HEK293 (cell line): ENCODE results near the gene PLEKHG7.

ENCODE experiments used
- CTCF ChIA-PET: fragments of 350-600 bp; formaldehyde crosslinking; extraction: SDS; loops from one replicate; lab custom pipeline; 2021; ENCODE audit warnings: antibody characterized with exemption; lab: Yijun Ruan, JAX
- POLR2A ChIA-PET: fragments of 300-600 bp; formaldehyde crosslinking; extraction: SDS; loops from one replicate; lab custom pipeline; 2020; ENCODE audit warnings: antibody characterized with exemption, inconsistent platforms; lab: Yijun Ruan, JAX
- H3K27ac ChIP-seq: fragments of 200-500 bp; sonication (Bioruptor generic); 2 replicates; pipeline ENCODE4 v1.5.1; 2014; ENCODE audit warnings: low read depth, low read length, control low read depth, inconsistent platforms; ENCODE audit errors: extremely low read depth
- H3K36me3 ChIP-seq, 2 experiments: fragments of 200-500 bp in 1 of 2; sonication (Bioruptor generic) in 1 of 2; 1 replicate in 1 of 2; 2 replicates in 1 of 2; pipeline ENCODE4 v1.5.1; 2014 to 2017; ENCODE audit warnings: inconsistent platforms in 2 of 2, low read length in 2 of 2; ENCODE audit not compliant: control insufficient read depth in 2 of 2, insufficient read depth in 1 of 2
- H3K4me1 ChIP-seq: fragments of 200-500 bp; sonication (Bioruptor generic); 2 replicates; pipeline ENCODE4 v1.5.1; 2014; ENCODE audit warnings: mild to moderate bottlenecking, low read length, inconsistent platforms; ENCODE audit not compliant: control insufficient read depth, insufficient read depth
- H3K4me3 ChIP-seq: 2 replicates; pipeline ENCODE4 v1.5.1; 2011; ENCODE audit warnings: low read depth, mild to moderate bottlenecking, control low read depth, low read length, moderate library complexity
- H3K9me3 ChIP-seq: fragments of 200-500 bp; sonication (Bioruptor generic); 2 replicates; pipeline ENCODE4 v1.5.1; 2014; ENCODE audit warnings: low read depth, low read length, inconsistent platforms; ENCODE audit not compliant: control insufficient read depth, insufficient read depth
- AEBP2 ChIP-seq: fragments of 450-650 bp; formaldehyde crosslinking; IDR thresholded peaks from 2 replicates; pipeline ENCODE4 v1.5.1; 2016; ENCODE audit warnings: missing biosample characterization, missing genetic modification characterization, borderline replicate concordance
- HOXD13 ChIP-seq: sonication (generic); formaldehyde crosslinking; IDR thresholded peaks from 2 replicates; pipeline ENCODE4 v1.8.0; 2022; ENCODE audit warnings: missing genetic modification reagents, borderline replicate concordance
- KLF16 ChIP-seq: fragments of 450-650 bp; formaldehyde crosslinking; IDR thresholded peaks from 2 replicates; pipeline ENCODE4 v1.5.1; 2017; ENCODE audit warnings: missing biosample characterization, missing genetic modification characterization
- KLF7 ChIP-seq: fragments of 450-650 bp; formaldehyde crosslinking; IDR thresholded peaks from 2 replicates; pipeline ENCODE4 v1.5.1; 2016; ENCODE audit warnings: missing biosample characterization, missing genetic modification characterization, borderline replicate concordance
- OSR2 ChIP-seq: fragments of 450-650 bp; formaldehyde crosslinking; IDR thresholded peaks from 2 replicates; pipeline ENCODE4 v1.5.1; 2016; ENCODE audit warnings: missing biosample characterization, missing genetic modification characterization
- PRDM10 ChIP-seq: fragments of 450-650 bp; formaldehyde crosslinking; IDR thresholded peaks from 2 replicates; pipeline ENCODE4 v1.5.1; 2016; ENCODE audit warnings: missing biosample characterization, missing genetic modification characterization
- TRIM28 ChIP-seq: IDR thresholded peaks from 2 replicates; pipeline ENCODE4 v1.6.1; 2011; ENCODE audit warnings: low read length, control low read depth, borderline replicate concordance
- ZNF121 ChIP-seq: fragments of 450-650 bp; formaldehyde crosslinking; IDR thresholded peaks from 2 replicates; pipeline ENCODE4 v1.5.1; 2016; ENCODE audit warnings: missing biosample characterization, missing genetic modification characterization
- ZNF132 ChIP-seq: fragments of 450-650 bp; formaldehyde crosslinking; IDR thresholded peaks from 2 replicates; pipeline ENCODE4 v1.5.1; 2017; ENCODE audit warnings: missing biosample characterization, missing genetic modification characterization, borderline replicate concordance
- ZNF133 ChIP-seq: fragments of 450-650 bp; formaldehyde crosslinking; IDR thresholded peaks from 2 replicates; pipeline ENCODE4 v1.5.1; 2016; ENCODE audit warnings: missing biosample characterization, missing genetic modification characterization
- ZNF223 ChIP-seq: fragments of 450-650 bp; formaldehyde crosslinking; IDR thresholded peaks from 2 replicates; pipeline ENCODE4 v1.5.1; 2016; ENCODE audit warnings: missing biosample characterization, missing genetic modification characterization
- ZNF239 ChIP-seq: fragments of 450-650 bp; formaldehyde crosslinking; IDR thresholded peaks from 2 replicates; pipeline ENCODE4 v1.5.1; 2016; ENCODE audit warnings: missing biosample characterization, missing genetic modification characterization
- ZNF274 ChIP-seq, 2 experiments: fragments of 200-500 bp in 1 of 2; fragments of 450-650 bp in 1 of 2; sonication (Bioruptor generic) in 1 of 2; formaldehyde crosslinking in 1 of 2; IDR thresholded peaks; 2 replicates each; pipeline versions ENCODE4 v1.5.1 to v1.6.1; 2014 to 2016; ENCODE audit warnings: borderline replicate concordance in 1 of 2, inconsistent platforms in 1 of 2, low read length in 1 of 2, missing biosample characterization in 1 of 2, missing genetic modification characterization in 1 of 2
- ZNF391 ChIP-seq: fragments of 450-650 bp; formaldehyde crosslinking; IDR thresholded peaks from 2 replicates; pipeline ENCODE4 v1.5.1; 2016; ENCODE audit warnings: low read depth, missing biosample characterization, missing genetic modification characterization, borderline replicate concordance
- ZNF514 ChIP-seq: fragments of 450-650 bp; formaldehyde crosslinking; IDR thresholded peaks from 2 replicates; pipeline ENCODE4 v1.5.1; 2016; ENCODE audit warnings: missing biosample characterization, missing genetic modification characterization
- ZNF549 ChIP-seq: fragments of 450-650 bp; IDR thresholded peaks from 2 replicates; pipeline ENCODE4 v1.5.1; 2018; ENCODE audit warnings: missing biosample characterization, missing genetic modification characterization, mild to moderate bottlenecking, inconsistent platforms, moderate library complexity
- ZNF580 ChIP-seq: fragments of 450-650 bp; formaldehyde crosslinking; IDR thresholded peaks from 2 replicates; pipeline ENCODE4 v1.5.1; 2016; ENCODE audit warnings: missing biosample characterization, missing genetic modification characterization
- ZNF596 ChIP-seq: fragments of 450-650 bp; IDR thresholded peaks from 2 replicates; pipeline ENCODE4 v1.5.0; 2018; ENCODE audit warnings: missing biosample characterization, mild to moderate bottlenecking, missing genetic modification characterization, moderate library complexity
- ZNF664 ChIP-seq: fragments of 450-650 bp; formaldehyde crosslinking; IDR thresholded peaks from 2 replicates; pipeline ENCODE4 v1.5.1; 2016; ENCODE audit warnings: missing biosample characterization, missing genetic modification characterization
- ZNF830 ChIP-seq: fragments of 450-650 bp; IDR thresholded peaks from 2 replicates; pipeline ENCODE4 v1.5.0; 2018; ENCODE audit warnings: missing biosample characterization, missing genetic modification characterization, low read depth, mild to moderate bottlenecking, moderate library complexity
- ZNF843 ChIP-seq: fragments of 450-650 bp; formaldehyde crosslinking; IDR thresholded peaks from 2 replicates; pipeline ENCODE4 v1.5.1; 2016; ENCODE audit warnings: missing biosample characterization, missing genetic modification characterization
- ZXDB ChIP-seq: fragments of 450-650 bp; formaldehyde crosslinking; IDR thresholded peaks from 2 replicates; pipeline ENCODE4 v1.5.1; 2016; ENCODE audit warnings: missing biosample characterization, missing genetic modification characterization
- TF ChIP-seq, protein P1 (sequence below): fragments of 450-650 bp; formaldehyde crosslinking; IDR thresholded peaks from 2 replicates; pipeline ENCODE4 v1.5.1; 2016; ENCODE audit warnings: missing biosample characterization, missing genetic modification characterization
- TF ChIP-seq, protein P2 (sequence below): fragments of 450-650 bp; formaldehyde crosslinking; optimal IDR thresholded peaks from 2 replicates; pipeline ENCODE3; 2016; ENCODE audit warnings: missing biosample characterization, mild to moderate bottlenecking, missing genetic modification characterization
- TF ChIP-seq, protein P3 (sequence below): IDR thresholded peaks from 2 replicates; pipeline ENCODE4 v1.6.1; 2011; ENCODE audit warnings: mild to moderate bottlenecking, low read depth, low read length, borderline replicate concordance

PLEKHG7 gene

DNA sequence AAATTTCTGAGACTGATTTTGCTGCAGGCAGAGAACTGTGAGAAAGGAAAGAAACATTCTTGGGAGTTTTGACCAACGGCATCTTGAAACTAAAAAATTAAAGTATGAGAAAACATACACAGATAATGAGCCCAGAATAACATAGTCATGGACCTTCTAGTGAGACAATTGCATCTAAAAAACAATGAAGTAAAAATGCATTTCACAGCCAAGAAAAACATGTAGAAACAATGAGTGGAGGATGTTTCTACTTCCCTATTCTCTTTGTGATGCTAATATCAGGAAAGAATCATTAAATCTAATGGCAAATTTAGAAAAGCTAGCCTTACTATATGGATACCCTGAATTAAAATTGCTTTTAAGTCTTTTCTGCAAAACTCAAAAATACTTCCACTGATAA lies 12.2 kb upstream of the PLEKHG7 start:
- Histone ChIP-seq H3K27ac (no peak overlapping the region), H3K36me3 (no peaks in the 10 kb centered on the region), H3K4me3 (no peak overlapping the region), H3K9me3 (no peaks in the 10 kb centered on the region)
- POLR2A ChIA-PET = no interaction called here
- CTCF ChIA-PET = no interaction called here
- TF ChIP-seq ZNF391 (tag by site-specific recombination) = no peak
- TF ChIP-seq, protein P1, sequence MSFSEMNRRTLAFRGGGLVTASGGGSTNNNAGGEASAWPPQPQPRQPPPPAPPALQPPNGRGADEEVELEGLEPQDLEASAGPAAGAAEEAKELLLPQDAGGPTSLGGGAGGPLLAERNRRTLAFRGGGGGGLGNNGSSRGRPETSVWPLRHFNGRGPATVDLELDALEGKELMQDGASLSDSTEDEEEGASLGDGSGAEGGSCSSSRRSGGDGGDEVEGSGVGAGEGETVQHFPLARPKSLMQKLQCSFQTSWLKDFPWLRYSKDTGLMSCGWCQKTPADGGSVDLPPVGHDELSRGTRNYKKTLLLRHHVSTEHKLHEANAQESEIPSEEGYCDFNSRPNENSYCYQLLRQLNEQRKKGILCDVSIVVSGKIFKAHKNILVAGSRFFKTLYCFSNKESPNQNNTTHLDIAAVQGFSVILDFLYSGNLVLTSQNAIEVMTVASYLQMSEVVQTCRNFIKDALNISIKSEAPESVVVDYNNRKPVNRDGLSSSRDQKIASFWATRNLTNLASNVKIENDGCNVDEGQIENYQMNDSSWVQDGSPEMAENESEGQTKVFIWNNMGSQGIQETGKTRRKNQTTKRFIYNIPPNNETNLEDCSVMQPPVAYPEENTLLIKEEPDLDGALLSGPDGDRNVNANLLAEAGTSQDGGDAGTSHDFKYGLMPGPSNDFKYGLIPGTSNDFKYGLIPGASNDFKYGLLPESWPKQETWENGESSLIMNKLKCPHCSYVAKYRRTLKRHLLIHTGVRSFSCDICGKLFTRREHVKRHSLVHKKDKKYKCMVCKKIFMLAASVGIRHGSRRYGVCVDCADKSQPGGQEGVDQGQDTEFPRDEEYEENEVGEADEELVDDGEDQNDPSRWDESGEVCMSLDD = no peak
- TF ChIP-seq ZNF274 (IDR thresholded peaks at IDR 0.05; ENCODE audit: low read length) = no peak
- TF ChIP-seq ZNF274 (tag by site-specific recombination; IDR thresholded peaks at IDR 0.05; ENCODE audit: borderline replicate concordance) = no peak
- TF ChIP-seq ZNF239 (tag by site-specific recombination) = no peak
- no peak for TF ChIP-seq ZNF580 (tag by site-specific recombination)
- TF ChIP-seq ZNF549 = no peak
- TF ChIP-seq PRDM10 (tag by site-specific recombination) = no peak
- TF ChIP-seq ZNF596 (tag by site-specific recombination) = no peak
- no peak for TF ChIP-seq ZNF121
- TF ChIP-seq ZNF133 (tag by site-specific recombination) = no peak
- TF ChIP-seq KLF7 (tag by site-specific recombination) = no peak
- TF ChIP-seq, protein P2, sequence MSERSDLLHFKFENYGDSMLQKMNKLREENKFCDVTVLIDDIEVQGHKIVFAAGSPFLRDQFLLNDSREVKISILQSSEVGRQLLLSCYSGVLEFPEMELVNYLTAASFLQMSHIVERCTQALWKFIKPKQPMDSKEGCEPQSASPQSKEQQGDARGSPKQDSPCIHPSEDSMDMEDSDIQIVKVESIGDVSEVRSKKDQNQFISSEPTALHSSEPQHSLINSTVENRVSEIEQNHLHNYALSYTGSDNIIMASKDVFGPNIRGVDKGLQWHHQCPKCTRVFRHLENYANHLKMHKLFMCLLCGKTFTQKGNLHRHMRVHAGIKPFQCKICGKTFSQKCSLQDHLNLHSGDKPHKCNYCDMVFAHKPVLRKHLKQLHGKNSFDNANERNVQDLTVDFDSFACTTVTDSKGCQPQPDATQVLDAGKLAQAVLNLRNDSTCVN = no peak
- TF ChIP-seq ZNF830 (tag by site-specific recombination) = no peak
- TF ChIP-seq AEBP2 (tag by site-specific recombination) = no peak
- TF ChIP-seq TRIM28 = no peak
- TF ChIP-seq, all 188 proteins: peak for 0
- H3K4me1 ChIP-seq = no peaks in the 10 kb centered on the region

DNA sequence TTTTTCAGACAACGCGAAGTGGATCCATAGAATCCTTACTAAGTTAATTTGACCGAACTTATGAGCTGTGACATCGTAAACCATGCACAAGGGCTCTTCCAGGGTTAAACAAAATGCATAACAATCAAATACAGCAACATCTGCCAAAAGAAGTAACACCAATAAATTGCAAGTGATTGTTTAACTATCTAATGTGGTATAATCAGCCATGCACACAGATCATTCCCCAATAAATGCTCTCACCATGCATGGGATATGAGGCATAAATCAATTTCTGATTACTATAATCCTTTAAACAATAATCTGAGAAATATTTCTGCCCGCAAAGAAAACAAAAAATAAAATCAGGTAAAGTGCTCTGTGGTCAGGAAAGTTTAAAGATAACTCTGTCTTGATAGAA lies 7.7 kb upstream of the PLEKHG7 start:
- no peak overlapping the region for H3K4me3 ChIP-seq
- no peaks in the 10 kb centered on the region for H3K36me3 ChIP-seq
- POLR2A ChIA-PET = no interaction called here
- no peaks in the 10 kb centered on the region for H3K4me1 ChIP-seq
- H3K27ac ChIP-seq = no peak overlapping the region
- CTCF ChIA-PET = no interaction called here
- H3K9me3 ChIP-seq = no peaks in the 10 kb centered on the region
- TF ChIP-seq KLF16 (tag by site-specific recombination) (no peak), HOXD13 (CRISPR knock-in tag) (no peak), ZNF664 (tag by site-specific recombination) (no peak; the same call in 1 of the 2 replicates), ZNF843 (peak; percentile 81), ZNF132 (tag by site-specific recombination) (no peak), ZNF223 (tag by site-specific recombination) (no peak), OSR2 (tag by site-specific recombination) (no peak), ZXDB (tag by site-specific recombination) (peak; percentile 42; the same call in 1 of the 2 replicates), ZNF514 (tag by site-specific recombination) (no peak)
- TF ChIP-seq, protein P3, sequence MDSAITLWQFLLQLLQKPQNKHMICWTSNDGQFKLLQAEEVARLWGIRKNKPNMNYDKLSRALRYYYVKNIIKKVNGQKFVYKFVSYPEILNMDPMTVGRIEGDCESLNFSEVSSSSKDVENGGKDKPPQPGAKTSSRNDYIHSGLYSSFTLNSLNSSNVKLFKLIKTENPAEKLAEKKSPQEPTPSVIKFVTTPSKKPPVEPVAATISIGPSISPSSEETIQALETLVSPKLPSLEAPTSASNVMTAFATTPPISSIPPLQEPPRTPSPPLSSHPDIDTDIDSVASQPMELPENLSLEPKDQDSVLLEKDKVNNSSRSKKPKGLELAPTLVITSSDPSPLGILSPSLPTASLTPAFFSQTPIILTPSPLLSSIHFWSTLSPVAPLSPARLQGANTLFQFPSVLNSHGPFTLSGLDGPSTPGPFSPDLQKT = no peak
